ENCODE results near the gene PLRG1. TPM values are rescaled to one million over a fixed set of nuclear protein-coding genes. Genes with fewer than 3 reads are reported as not detected.

The PLRG1 gene
- total and polyA plus RNA-seq, 4 donors = 27.2 to 51.5 (median 29.9) TPM

DNA sequence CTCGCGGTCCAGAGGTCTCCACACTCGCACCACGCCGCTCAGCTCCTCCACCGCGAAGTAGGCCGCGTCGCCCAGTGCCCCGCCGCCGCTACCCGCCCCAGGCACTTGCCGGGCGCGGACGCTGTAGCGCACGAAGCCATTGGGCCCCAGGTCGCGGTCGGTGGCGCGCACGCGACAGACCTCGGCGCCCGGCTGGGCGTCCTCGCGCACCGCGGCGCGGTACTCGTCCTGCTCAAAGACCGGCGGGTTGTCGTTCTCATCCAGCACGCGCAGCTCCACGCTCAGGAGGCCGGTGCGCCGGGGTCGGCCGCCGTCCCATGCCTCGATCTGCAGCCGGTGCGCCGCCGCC, 60.0 kb downstream of the PLRG1 start:
- no peak for DNase-seq (ENCODE audit: low spot score)
- Histone ChIP-seq H3K27ac (ENCODE audit: low read depth in 1 of 2, low read length in 2 of 2) (no peak overlapping the region), H3K4me1 (ENCODE audit: control insufficient read depth in 4 of 4, insufficient read depth in 4 of 4, low read length in 3 of 4) (peaks cover 9 to 22% (median 17%) of the 10 kb centered on the region in 4 donors), H3K27me3 (ENCODE audit: control insufficient read depth in 4 of 4, insufficient read depth in 4 of 4, low read length in 3 of 4) (peaks cover 4 to 11% (median 9%) of the 10 kb centered on the region in 4 donors), H3K9ac (ENCODE audit: low read depth in 1 of 2, low read length in 2 of 2) (no peak overlapping the region), H3K4me3 (ENCODE audit: low read depth in 1 of 3, low read length in 3 of 3) (peak overlapping the region in 1 of 3 donors; percentile 20), H3K9me3 (ENCODE audit: control insufficient read depth in 4 of 4, low read length in 3 of 4) (peaks cover 0 to 6% (median under 1%) of the 10 kb centered on the region in 4 donors), H3K36me3 (ENCODE audit: control insufficient read depth in 4 of 4, insufficient read depth in 3 of 4, low read depth in 1 of 4, low read length in 3 of 4) (no peaks in the 10 kb centered on the region)
- no peak for TF ChIP-seq GABPA (IDR thresholded peaks at IDR 0.05 in 1 of 2, conservative IDR thresholded peaks at IDR 0.05 in 1 of 2)
- no peak for TF ChIP-seq HNF4A (conservative IDR thresholded peaks at IDR 0.05)
- TF ChIP-seq TAF1 (conservative IDR thresholded peaks at IDR 0.05) = no peak
- TF ChIP-seq, protein P1, sequence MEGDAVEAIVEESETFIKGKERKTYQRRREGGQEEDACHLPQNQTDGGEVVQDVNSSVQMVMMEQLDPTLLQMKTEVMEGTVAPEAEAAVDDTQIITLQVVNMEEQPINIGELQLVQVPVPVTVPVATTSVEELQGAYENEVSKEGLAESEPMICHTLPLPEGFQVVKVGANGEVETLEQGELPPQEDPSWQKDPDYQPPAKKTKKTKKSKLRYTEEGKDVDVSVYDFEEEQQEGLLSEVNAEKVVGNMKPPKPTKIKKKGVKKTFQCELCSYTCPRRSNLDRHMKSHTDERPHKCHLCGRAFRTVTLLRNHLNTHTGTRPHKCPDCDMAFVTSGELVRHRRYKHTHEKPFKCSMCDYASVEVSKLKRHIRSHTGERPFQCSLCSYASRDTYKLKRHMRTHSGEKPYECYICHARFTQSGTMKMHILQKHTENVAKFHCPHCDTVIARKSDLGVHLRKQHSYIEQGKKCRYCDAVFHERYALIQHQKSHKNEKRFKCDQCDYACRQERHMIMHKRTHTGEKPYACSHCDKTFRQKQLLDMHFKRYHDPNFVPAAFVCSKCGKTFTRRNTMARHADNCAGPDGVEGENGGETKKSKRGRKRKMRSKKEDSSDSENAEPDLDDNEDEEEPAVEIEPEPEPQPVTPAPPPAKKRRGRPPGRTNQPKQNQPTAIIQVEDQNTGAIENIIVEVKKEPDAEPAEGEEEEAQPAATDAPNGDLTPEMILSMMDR (IDR thresholded peaks at IDR 0.05; ENCODE audit: low read depth, low read length, missing input control) = no peak
- TF ChIP-seq EGR1 (IDR thresholded peaks at IDR 0.05; ENCODE audit: low read depth in 2 of 2) = no peak
- no peak for TF ChIP-seq HNF4G (IDR thresholded peaks at IDR 0.05)
- TF ChIP-seq FOXA2 (IDR thresholded peaks at IDR 0.05) = no peak
- 8% methylated on average over 55 of the region's 55 CpGs for WGBS

DNA sequence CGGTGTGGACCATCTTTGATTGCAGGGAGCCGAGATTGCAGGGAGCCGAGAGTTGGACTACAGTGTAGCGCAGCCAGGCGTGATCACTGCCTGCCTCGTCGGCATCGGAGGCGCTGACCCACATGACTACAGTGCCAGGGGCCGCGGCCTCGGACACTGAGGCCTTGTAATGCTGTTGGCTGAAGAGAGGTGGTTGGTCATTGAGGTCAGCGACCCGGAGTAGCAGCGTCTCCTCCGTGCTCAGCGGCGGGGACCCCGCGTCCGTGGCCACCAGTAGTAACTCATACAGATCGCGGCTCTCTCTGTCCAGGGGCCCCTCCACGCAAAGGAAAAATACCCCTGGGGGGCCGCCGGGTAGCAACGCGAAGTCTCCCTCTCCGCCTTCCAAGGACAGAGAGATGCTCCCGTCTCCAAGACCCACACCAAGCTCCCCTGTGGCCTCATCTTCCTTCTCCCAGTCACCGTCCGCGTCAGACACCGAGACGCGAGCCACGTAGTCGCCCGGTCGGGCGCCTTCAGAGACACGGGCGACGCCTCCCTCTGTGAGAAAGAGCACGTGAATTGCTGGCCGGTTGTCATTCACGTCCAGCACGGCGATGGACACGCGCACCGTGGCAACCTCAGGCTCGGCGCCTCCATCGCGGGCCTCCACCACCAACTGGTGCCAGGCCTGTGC, 60.5 kb downstream of the PLRG1 start:
- no peaks in the 10 kb centered on the region for H3K36me3 ChIP-seq (ENCODE audit: control insufficient read depth in 4 of 4, insufficient read depth in 3 of 4, low read depth in 1 of 4, low read length in 3 of 4)
- no peak overlapping the region for H3K9ac ChIP-seq (ENCODE audit: low read depth in 1 of 2, low read length in 2 of 2)
- H3K27ac ChIP-seq (ENCODE audit: low read depth in 1 of 2, low read length in 2 of 2) = no peak overlapping the region
- no peak for DNase-seq (ENCODE audit: low spot score)
- TF ChIP-seq YY1 (IDR thresholded peaks at IDR 0.05) = no peak
- TF ChIP-seq, protein P1 (IDR thresholded peaks at IDR 0.05; ENCODE audit: low read depth, low read length, missing input control) = no peak
- TF ChIP-seq SP1 (IDR thresholded peaks at IDR 0.05) = no peak
- TF ChIP-seq, protein P2, sequence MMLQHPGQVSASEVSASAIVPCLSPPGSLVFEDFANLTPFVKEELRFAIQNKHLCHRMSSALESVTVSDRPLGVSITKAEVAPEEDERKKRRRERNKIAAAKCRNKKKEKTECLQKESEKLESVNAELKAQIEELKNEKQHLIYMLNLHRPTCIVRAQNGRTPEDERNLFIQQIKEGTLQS (IDR thresholded peaks at IDR 0.05) = no peak
- no peak for TF ChIP-seq NR2F2 (IDR thresholded peaks at IDR 0.05)
- TF ChIP-seq FOXA2 (IDR thresholded peaks at IDR 0.05) = no peak
- TF ChIP-seq, protein P3, sequence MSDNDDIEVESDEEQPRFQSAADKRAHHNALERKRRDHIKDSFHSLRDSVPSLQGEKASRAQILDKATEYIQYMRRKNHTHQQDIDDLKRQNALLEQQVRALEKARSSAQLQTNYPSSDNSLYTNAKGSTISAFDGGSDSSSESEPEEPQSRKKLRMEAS (IDR thresholded peaks at IDR 0.05) = no peak
- no peak for TF ChIP-seq FOXA1 (IDR thresholded peaks at IDR 0.05)
- no peak for TF ChIP-seq EGR1 (IDR thresholded peaks at IDR 0.05; ENCODE audit: low read depth in 2 of 2)
- TF ChIP-seq JUND (IDR thresholded peaks at IDR 0.05) = no peak
- no peak for TF ChIP-seq GABPA (IDR thresholded peaks at IDR 0.05 in 1 of 2, conservative IDR thresholded peaks at IDR 0.05 in 1 of 2)
- no peak for TF ChIP-seq TAF1 (conservative IDR thresholded peaks at IDR 0.05)
- TF ChIP-seq HNF4G (IDR thresholded peaks at IDR 0.05) = no peak
- TF ChIP-seq RAD21 (IDR thresholded peaks at IDR 0.05) = no peak
- TF ChIP-seq, protein P4, sequence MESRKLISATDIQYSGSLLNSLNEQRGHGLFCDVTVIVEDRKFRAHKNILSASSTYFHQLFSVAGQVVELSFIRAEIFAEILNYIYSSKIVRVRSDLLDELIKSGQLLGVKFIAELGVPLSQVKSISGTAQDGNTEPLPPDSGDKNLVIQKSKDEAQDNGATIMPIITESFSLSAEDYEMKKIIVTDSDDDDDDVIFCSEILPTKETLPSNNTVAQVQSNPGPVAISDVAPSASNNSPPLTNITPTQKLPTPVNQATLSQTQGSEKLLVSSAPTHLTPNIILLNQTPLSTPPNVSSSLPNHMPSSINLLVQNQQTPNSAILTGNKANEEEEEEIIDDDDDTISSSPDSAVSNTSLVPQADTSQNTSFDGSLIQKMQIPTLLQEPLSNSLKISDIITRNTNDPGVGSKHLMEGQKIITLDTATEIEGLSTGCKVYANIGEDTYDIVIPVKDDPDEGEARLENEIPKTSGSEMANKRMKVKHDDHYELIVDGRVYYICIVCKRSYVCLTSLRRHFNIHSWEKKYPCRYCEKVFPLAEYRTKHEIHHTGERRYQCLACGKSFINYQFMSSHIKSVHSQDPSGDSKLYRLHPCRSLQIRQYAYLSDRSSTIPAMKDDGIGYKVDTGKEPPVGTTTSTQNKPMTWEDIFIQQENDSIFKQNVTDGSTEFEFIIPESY (IDR thresholded peaks at IDR 0.05) = no peak
- H3K4me1 ChIP-seq (ENCODE audit: control insufficient read depth in 4 of 4, insufficient read depth in 4 of 4, low read length in 3 of 4) = peaks cover 9 to 22% (median 17%) of the 10 kb centered on the region in 4 donors
- WGBS = 37% methylated on average over 56 of the region's 56 CpGs
- H3K9me3 ChIP-seq (ENCODE audit: control insufficient read depth in 4 of 4, low read length in 3 of 4) = peaks cover 0 to 6% (median under 1%) of the 10 kb centered on the region in 4 donors
- peaks cover 4 to 11% (median 9%) of the 10 kb centered on the region in 4 donors for H3K27me3 ChIP-seq (ENCODE audit: control insufficient read depth in 4 of 4, insufficient read depth in 4 of 4, low read length in 3 of 4)
- H3K4me3 ChIP-seq (ENCODE audit: low read depth in 1 of 3, low read length in 3 of 3) = no peak overlapping the region

Measured in liver (tissue), 9 donors.